Testis (tissue), 3 donors: ENCODE results near the gene MRPL37. TPM values are rescaled to one million over a fixed set of nuclear protein-coding genes. Genes with fewer than 3 reads are reported as not detected.

Experiments
- DNase-seq: peaks from one replicate; pipeline ENCODE4 v3.0.0-alpha.2; 2019
- H3K27ac ChIP-seq, 2 donors: fragments of 200-600 bp; sonication (generic); one replicate each; pipeline ENCODE4 v1.5.1; 2019
- H3K27me3 ChIP-seq: fragments of 200-600 bp; sonication (generic); one replicate; pipeline ENCODE4 v1.5.1; 2019
- H3K36me3 ChIP-seq: fragments of 200-600 bp; sonication (generic); one replicate; pipeline ENCODE4 v1.5.1; 2017; ENCODE audit warnings: low read depth; ENCODE audit errors: missing control alignments
- H3K4me1 ChIP-seq: fragments of 200-600 bp; sonication (generic); one replicate; pipeline ENCODE4 v1.5.1; 2019
- H3K4me3 ChIP-seq, 2 donors: fragments of 200-600 bp; sonication (generic); one replicate each; pipeline ENCODE4 v1.5.1; 2017 to 2019
- H3K9me3 ChIP-seq: fragments of 200-600 bp; sonication (generic); one replicate; pipeline ENCODE4 v1.5.1; 2017
- POLR2A ChIP-seq: fragments of 450-650 bp; IDR thresholded peaks from one replicate; pipeline ENCODE4 v1.6.1; 2017; ENCODE audit warnings: antibody characterized with exemption, mild to moderate bottlenecking, moderate library complexity
- WGBS, 2 donors: methylation state at CpG; one replicate each; pipeline ENCODE4 v1.1.5; 2018; 5-methylcytosine and 5-hydroxymethylcytosine counted together
- intact Hi-C: fragments of 100-400 bp; cut with DNase I; formaldehyde crosslinking; loops from one replicate; pipeline ENCODE4 v1.15.1; 2023; ENCODE audit warnings: low total_unique reads
- polyA plus RNA-seq: library from polyadenylated mRNA; stranded (reverse); fragments of 350-450 nt; fragmentation: Illumina TruSeq; extraction: RNeasy Lipid Tissue Mini Kit (QIAGEN cat#74804); gene quantifications from one replicate; pipeline ENCODE4 v1.2.3, GENCODE V29; 2014; ENCODE audit warnings: low read depth, low replicate concordance; ENCODE audit not compliant: insufficient read depth
- total RNA-seq, 2 donors: library from RNA; depleted of rRNA; stranded (reverse); fragments of >200 nt; gene quantifications; one replicate each; pipeline ENCODE4 v1.2.3, GENCODE V29; 2016
- TF ChIP-seq, protein P1 (sequence below), 3 experiments: fragments of 450-650 bp in 2 of 3; fragments of 200-600 bp in 1 of 3; sonication (generic) in 1 of 3; IDR thresholded peaks; one replicate each; pipeline ENCODE4 v1.5.1; 2016 to 2019; ENCODE audit warnings: antibody characterized with exemption in 3 of 3, mild to moderate bottlenecking in 2 of 3, moderate library complexity in 1 of 3

Gene MRPL37
- total and polyA plus RNA-seq, 3 donors from 2014 or later, result 74.2 to 91.4 (median 89.1) TPM

- Histone ChIP-seq H3K4me1 (no peaks in the 10 kb centered on the region), H3K36me3 (no peaks in the 10 kb centered on the region), H3K27ac (no peak overlapping the region), H3K9me3 (no peaks in the 10 kb centered on the region), H3K27me3 (no peaks in the 10 kb centered on the region), H3K4me3 (no peak overlapping the region)
- DNase-seq, result no peak
- WGBS, 2 donors, result 91 to 96% methylated on average over 3 of the region's 3 CpGs
- intact Hi-C loops, result no loop called here
- TF ChIP-seq, protein P1, sequence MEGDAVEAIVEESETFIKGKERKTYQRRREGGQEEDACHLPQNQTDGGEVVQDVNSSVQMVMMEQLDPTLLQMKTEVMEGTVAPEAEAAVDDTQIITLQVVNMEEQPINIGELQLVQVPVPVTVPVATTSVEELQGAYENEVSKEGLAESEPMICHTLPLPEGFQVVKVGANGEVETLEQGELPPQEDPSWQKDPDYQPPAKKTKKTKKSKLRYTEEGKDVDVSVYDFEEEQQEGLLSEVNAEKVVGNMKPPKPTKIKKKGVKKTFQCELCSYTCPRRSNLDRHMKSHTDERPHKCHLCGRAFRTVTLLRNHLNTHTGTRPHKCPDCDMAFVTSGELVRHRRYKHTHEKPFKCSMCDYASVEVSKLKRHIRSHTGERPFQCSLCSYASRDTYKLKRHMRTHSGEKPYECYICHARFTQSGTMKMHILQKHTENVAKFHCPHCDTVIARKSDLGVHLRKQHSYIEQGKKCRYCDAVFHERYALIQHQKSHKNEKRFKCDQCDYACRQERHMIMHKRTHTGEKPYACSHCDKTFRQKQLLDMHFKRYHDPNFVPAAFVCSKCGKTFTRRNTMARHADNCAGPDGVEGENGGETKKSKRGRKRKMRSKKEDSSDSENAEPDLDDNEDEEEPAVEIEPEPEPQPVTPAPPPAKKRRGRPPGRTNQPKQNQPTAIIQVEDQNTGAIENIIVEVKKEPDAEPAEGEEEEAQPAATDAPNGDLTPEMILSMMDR (IDR thresholded peaks at IDR 0.05), result no peak
- TF ChIP-seq POLR2A, result no peak
Observed at GRCh38 chr1:54186056-54186455, 13.9 kb upstream of the MRPL37 start.

DNA sequence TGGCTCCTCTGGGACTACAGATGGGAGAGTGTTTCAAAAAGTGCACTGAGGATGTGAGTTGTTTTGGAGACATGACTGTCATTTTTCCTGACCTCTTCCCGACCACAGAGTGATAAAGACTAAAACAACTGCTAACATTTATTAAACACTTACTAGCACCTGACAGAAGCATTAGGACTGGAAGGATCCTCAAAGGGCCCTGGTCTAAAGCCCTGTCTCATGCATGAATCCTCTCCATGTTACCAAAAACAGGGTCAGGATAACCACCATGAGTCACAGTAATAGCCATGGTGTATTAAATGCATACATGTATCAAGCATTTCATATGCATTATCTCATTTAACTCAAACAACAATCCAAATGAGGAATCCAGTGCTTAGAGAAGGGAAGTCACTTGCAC lies 11.7 kb upstream of the MRPL37 start:
- Histone ChIP-seq H3K36me3 (no peaks in the 10 kb centered on the region), H3K4me1 (no peaks in the 10 kb centered on the region), H3K4me3 (no peak overlapping the region), H3K27me3 (no peaks in the 10 kb centered on the region), H3K27ac (no peak overlapping the region), H3K9me3 (no peaks in the 10 kb centered on the region)
- 82 to 86% methylated on average over 1 of the region's 1 CpG for WGBS, 2 donors
- no peak for DNase-seq
- intact Hi-C loops, result no loop called here
- no peak for TF ChIP-seq POLR2A
- TF ChIP-seq, protein P1 (IDR thresholded peaks at IDR 0.05), result no peak

DNA sequence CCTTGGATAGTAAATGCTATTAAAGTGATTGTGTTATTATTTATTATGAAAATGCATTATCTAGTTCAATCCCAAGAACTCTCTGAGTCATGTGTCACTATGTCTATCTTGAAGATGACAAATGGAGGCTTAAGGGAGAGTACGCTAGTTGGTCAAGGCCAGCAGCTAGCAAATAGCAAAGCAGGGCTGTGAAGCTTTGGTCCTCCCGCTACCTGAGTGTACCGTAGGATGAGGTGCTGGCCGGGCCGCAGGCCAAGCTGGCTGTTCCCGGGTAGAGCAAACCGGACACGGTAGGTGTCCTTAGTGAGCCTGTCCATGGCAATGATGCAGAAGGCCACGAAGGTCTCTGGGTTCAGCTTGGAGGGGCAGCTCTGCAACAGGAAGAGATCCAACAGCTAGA lies 9.4 kb upstream of the MRPL37 start:
- H3K36me3 ChIP-seq, result no peaks in the 10 kb centered on the region
- DNase-seq, result no peak
- intact Hi-C loops, result no loop called here

GRCh38 chr1:54191525-54191924 lies 8.4 kb upstream of the MRPL37 start:
- DNase-seq, result no peak
- intact Hi-C loops, result no loop called here
- Histone ChIP-seq H3K4me3 (no peak overlapping the region), H3K36me3 (no peaks in the 10 kb centered on the region), H3K27me3 (no peaks in the 10 kb centered on the region), H3K27ac (no peak overlapping the region), H3K9me3 (no peaks in the 10 kb centered on the region), H3K4me1 (no peaks in the 10 kb centered on the region)
- TF ChIP-seq, protein P1 (IDR thresholded peaks at IDR 0.05), result no peak
- no peak for TF ChIP-seq POLR2A
- 100% methylated on average over 1 of the region's 1 CpG for WGBS, 2 donors

More for the DNA sequence above, 9.4 kb upstream of the MRPL37 start:
- no peaks in the 10 kb centered on the region for H3K27me3 ChIP-seq
- no peak for TF ChIP-seq POLR2A
- TF ChIP-seq, protein P1 (IDR thresholded peaks at IDR 0.05), result no peak
- no peaks in the 10 kb centered on the region for H3K9me3 ChIP-seq
- H3K27ac ChIP-seq, result no peak overlapping the region
- WGBS, 2 donors, result 82 to 90% methylated on average over 8 to 9 of the region's 9 CpGs
- no peaks in the 10 kb centered on the region for H3K4me1 ChIP-seq
- no peak overlapping the region for H3K4me3 ChIP-seq

- H3K36me3 ChIP-seq, result no peaks in the 10 kb centered on the region
- 88 to 92% methylated on average over 5 of the region's 5 CpGs for WGBS, 2 donors
Observed at GRCh38 chr1:54193453-54193852, 6.5 kb upstream of the MRPL37 start.

More at GRCh38 chr1:54193453-54193852, 6.5 kb upstream of the MRPL37 start:
- Histone ChIP-seq H3K27me3 (no peaks in the 10 kb centered on the region), H3K9me3 (no peaks in the 10 kb centered on the region), H3K4me1 (no peaks in the 10 kb centered on the region), H3K27ac (no peak overlapping the region), H3K4me3 (no peak overlapping the region)
- TF ChIP-seq POLR2A, result no peak
- TF ChIP-seq, protein P1 (IDR thresholded peaks at IDR 0.05), result no peak
- intact Hi-C loops, result no loop called here
- DNase-seq, result no peak
